ENCODE data around the gene UXS1. TPM values are rescaled to one million over a fixed set of nuclear protein-coding genes. Genes with fewer than 3 reads are reported as not detected.

Gene UXS1
- total RNA-seq, 1 experiment from 2014 or later, result 31.2 TPM

GRCh38 chr2:106184857-106185256, 9.2 kb downstream of the UXS1 start:
- Mint-ChIP-seq H3K9me3 (ENCODE audit: unreplicated experiment) (no peaks in the 10 kb centered on the region), H3K4me1 (ENCODE audit: insufficient read depth, unreplicated experiment) (peaks cover 12% of the 10 kb centered on the region), H3K4me3 (ENCODE audit: unreplicated experiment) (no peak overlapping the region), H3K36me3 (ENCODE audit: insufficient read depth, unreplicated experiment) (no peaks in the 10 kb centered on the region), H3K27ac (ENCODE audit: low read depth, unreplicated experiment) (no peak overlapping the region), H3K27me3 (ENCODE audit: insufficient read depth, unreplicated experiment) (no peaks in the 10 kb centered on the region)
- no TSS peak for BruUV-seq (replicated peaks)
- TF ChIP-seq, protein P1, sequence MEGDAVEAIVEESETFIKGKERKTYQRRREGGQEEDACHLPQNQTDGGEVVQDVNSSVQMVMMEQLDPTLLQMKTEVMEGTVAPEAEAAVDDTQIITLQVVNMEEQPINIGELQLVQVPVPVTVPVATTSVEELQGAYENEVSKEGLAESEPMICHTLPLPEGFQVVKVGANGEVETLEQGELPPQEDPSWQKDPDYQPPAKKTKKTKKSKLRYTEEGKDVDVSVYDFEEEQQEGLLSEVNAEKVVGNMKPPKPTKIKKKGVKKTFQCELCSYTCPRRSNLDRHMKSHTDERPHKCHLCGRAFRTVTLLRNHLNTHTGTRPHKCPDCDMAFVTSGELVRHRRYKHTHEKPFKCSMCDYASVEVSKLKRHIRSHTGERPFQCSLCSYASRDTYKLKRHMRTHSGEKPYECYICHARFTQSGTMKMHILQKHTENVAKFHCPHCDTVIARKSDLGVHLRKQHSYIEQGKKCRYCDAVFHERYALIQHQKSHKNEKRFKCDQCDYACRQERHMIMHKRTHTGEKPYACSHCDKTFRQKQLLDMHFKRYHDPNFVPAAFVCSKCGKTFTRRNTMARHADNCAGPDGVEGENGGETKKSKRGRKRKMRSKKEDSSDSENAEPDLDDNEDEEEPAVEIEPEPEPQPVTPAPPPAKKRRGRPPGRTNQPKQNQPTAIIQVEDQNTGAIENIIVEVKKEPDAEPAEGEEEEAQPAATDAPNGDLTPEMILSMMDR (IDR thresholded peaks at IDR 0.05; ENCODE audit: unreplicated experiment), result no peak
- no peak for DNase-seq (ENCODE audit: unreplicated experiment)
- ChIA-PET CTCF (interaction anchor here (1.2 kb wide), 1 partner anchor 36 kb away, joined by 3 read pairs; no protein-coding TSS in a partner anchor), POLR2A (no interaction called here)
- intact Hi-C loops (cut with micrococcal nuclease), result no loop called here

- H3K4me1 Mint-ChIP-seq (ENCODE audit: insufficient read depth, unreplicated experiment), result peaks cover 7% of the 10 kb centered on the region
- no TSS peak for BruUV-seq (replicated peaks)
- no peak overlapping the region for H3K4me3 Mint-ChIP-seq (ENCODE audit: unreplicated experiment)
- CTCF ChIA-PET, result interaction anchor here (0.5 to 1.2 kb wide), 2 partner anchors 35 to 195 kb away, joined by 3 read pairs; no protein-coding TSS in a partner anchor
- TF ChIP-seq, protein P1 (IDR thresholded peaks at IDR 0.05; ENCODE audit: unreplicated experiment), result no peak
- POLR2A ChIA-PET, result no interaction called here
- H3K36me3 Mint-ChIP-seq (ENCODE audit: insufficient read depth, unreplicated experiment), result no peaks in the 10 kb centered on the region
- H3K27me3 Mint-ChIP-seq (ENCODE audit: insufficient read depth, unreplicated experiment), result no peaks in the 10 kb centered on the region
- H3K27ac Mint-ChIP-seq (ENCODE audit: low read depth, unreplicated experiment), result no peak overlapping the region
- no peaks in the 10 kb centered on the region for H3K9me3 Mint-ChIP-seq (ENCODE audit: unreplicated experiment)
- DNase-seq (ENCODE audit: unreplicated experiment), result no peak
- intact Hi-C loops (cut with micrococcal nuclease), result no loop called here
Observed at GRCh38 chr2:106184394-106184793, 9.7 kb downstream of the UXS1 start.

GRCh38 chr2:106183101-106183696, 10.9 kb downstream of the UXS1 start:
- Mint-ChIP-seq H3K27ac (ENCODE audit: low read depth, unreplicated experiment) (peak overlapping the region; percentile 13), H3K27me3 (ENCODE audit: insufficient read depth, unreplicated experiment) (no peaks in the 10 kb centered on the region), H3K4me3 (ENCODE audit: unreplicated experiment) (no peak overlapping the region), H3K9me3 (ENCODE audit: unreplicated experiment) (no peaks in the 10 kb centered on the region), H3K36me3 (ENCODE audit: insufficient read depth, unreplicated experiment) (no peaks in the 10 kb centered on the region), H3K4me1 (ENCODE audit: insufficient read depth, unreplicated experiment) (peaks cover 7% of the 10 kb centered on the region)
- TF ChIP-seq, protein P1 (IDR thresholded peaks at IDR 0.05; ENCODE audit: unreplicated experiment), result no peak
- ChIA-PET CTCF (interaction anchor here (1.0 kb wide), 1 partner anchor 607 kb away, joined by 3 read pairs; no protein-coding TSS in a partner anchor), POLR2A (no interaction called here)
- BruUV-seq (replicated peaks), result no TSS peak
- intact Hi-C loops (cut with micrococcal nuclease), result no loop called here
- no peak for DNase-seq (ENCODE audit: unreplicated experiment)

DNA sequence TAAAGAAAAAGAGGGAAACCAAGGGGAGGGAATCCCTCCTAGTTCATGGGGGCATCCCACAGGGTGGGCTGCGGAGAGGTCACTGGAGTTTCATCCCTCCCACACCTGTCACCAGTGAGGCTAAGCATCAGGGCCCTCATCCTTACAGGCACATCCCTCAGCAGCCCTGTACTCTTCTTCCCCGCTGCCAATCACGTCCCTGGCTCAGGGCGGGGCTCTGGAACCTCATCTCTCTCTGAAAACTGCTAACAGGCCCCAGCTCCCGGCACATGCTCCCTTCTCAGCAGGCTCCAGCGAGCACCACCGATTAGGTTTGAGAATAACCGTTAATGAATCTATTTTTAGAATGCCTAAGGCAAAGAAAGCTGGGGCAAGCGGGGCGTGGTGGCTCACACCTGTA, 13.0 kb downstream of the UXS1 start:
- ChIA-PET POLR2A (interaction anchor here (1.8 kb wide), 1 partner anchor 12 kb away, joined by 7 read pairs; no protein-coding TSS in a partner anchor), CTCF (interaction anchor here (1.0 to 1.1 kb wide), 2 partner anchors 12 to 432 kb away, joined by 3 read pairs; no protein-coding TSS in a partner anchor)
- no peak for DNase-seq (ENCODE audit: unreplicated experiment)
- intact Hi-C loops (cut with micrococcal nuclease), result no loop called here
- Mint-ChIP-seq H3K27ac (ENCODE audit: low read depth, unreplicated experiment) (no peak overlapping the region), H3K4me3 (ENCODE audit: unreplicated experiment) (no peak overlapping the region), H3K36me3 (ENCODE audit: insufficient read depth, unreplicated experiment) (no peaks in the 10 kb centered on the region), H3K27me3 (ENCODE audit: insufficient read depth, unreplicated experiment) (no peaks in the 10 kb centered on the region), H3K9me3 (ENCODE audit: unreplicated experiment) (no peaks in the 10 kb centered on the region), H3K4me1 (ENCODE audit: insufficient read depth, unreplicated experiment) (peaks cover 7% of the 10 kb centered on the region)
- TF ChIP-seq, protein P1 (IDR thresholded peaks at IDR 0.05; ENCODE audit: unreplicated experiment), result no peak
- BruUV-seq (replicated peaks), result no TSS peak

All from MCF 10A (cell line).